Thyroid gland (tissue), 4 donors: ENCODE results near the gene TRIP4. TPM values are rescaled to one million over a fixed set of nuclear protein-coding genes. Genes with fewer than 3 reads are reported as not detected.

Experiments used
- DNase-seq, 2 donors: peaks; one replicate each; pipeline ENCODE4 v3.0.0-alpha.2; 2019
- H3K27ac ChIP-seq, 3 donors: fragments of 200-600 bp; sonication (generic); 1 replicate in 2 of 3; 2 replicates in 1 of 3; pipeline ENCODE4 v1.5.1; 2016 to 2019; ENCODE audit warnings: mild to moderate bottlenecking in 1 of 3, moderate library complexity in 1 of 3
- H3K27me3 ChIP-seq: fragments of 200-600 bp; sonication (generic); one replicate; pipeline ENCODE4 v1.5.1; 2019
- H3K36me3 ChIP-seq, 2 donors: fragments of 200-600 bp; sonication (generic); one replicate each; pipeline ENCODE4 v1.5.1; 2016 to 2019
- H3K4me1 ChIP-seq, 2 donors: fragments of 200-600 bp; sonication (generic); one replicate each; pipeline ENCODE4 v1.5.1; 2017 to 2019
- H3K4me3 ChIP-seq, 3 donors: fragments of 200-600 bp; sonication (generic); replicated peaks in 1 of 3; 1 replicate in 2 of 3; 2 replicates in 1 of 3; pipeline ENCODE4 v1.5.1; 2016; ENCODE audit warnings: mild to moderate bottlenecking in 1 of 3
- H3K9me3 ChIP-seq: fragments of 200-600 bp; sonication (generic); one replicate; pipeline ENCODE4 v1.5.1; 2017
- POLR2A ChIP-seq, 2 donors: fragments of 450-650 bp; IDR thresholded peaks; one replicate each; pipeline ENCODE4 v1.6.1; 2017; ENCODE audit warnings: antibody characterized with exemption in 2 of 2, mild to moderate bottlenecking in 2 of 2, moderate library complexity in 1 of 2
- WGBS, 2 donors: methylation state at CpG; one replicate each; pipeline ENCODE4 v1.1.5; 2017; 5-methylcytosine and 5-hydroxymethylcytosine counted together
- intact Hi-C: fragments of 100-400 bp; cut with DNase I; formaldehyde crosslinking; loops from one replicate; pipeline ENCODE4 v1.15.1; 2023
- total RNA-seq, 4 donors: library from RNA; depleted of rRNA; stranded (reverse); fragments of >200 nt; gene quantifications; one replicate each; pipeline ENCODE4 v1.2.3, GENCODE V29; 2016
- TF ChIP-seq, protein P1 (sequence below), 6 experiments: fragments of 200-600 bp in 3 of 6; fragments of 450-650 bp in 3 of 6; sonication (generic) in 3 of 6; IDR thresholded peaks; one replicate each; pipeline ENCODE4 v1.5.1; 2016 to 2019; ENCODE audit warnings: antibody characterized with exemption in 6 of 6, mild to moderate bottlenecking in 2 of 6, inconsistent platforms in 1 of 6, moderate library complexity in 1 of 6

The TRIP4 gene
- total RNA-seq, 4 donors from 2014 or later: 13.7 to 39.6 (median 21.7) TPM

DNA sequence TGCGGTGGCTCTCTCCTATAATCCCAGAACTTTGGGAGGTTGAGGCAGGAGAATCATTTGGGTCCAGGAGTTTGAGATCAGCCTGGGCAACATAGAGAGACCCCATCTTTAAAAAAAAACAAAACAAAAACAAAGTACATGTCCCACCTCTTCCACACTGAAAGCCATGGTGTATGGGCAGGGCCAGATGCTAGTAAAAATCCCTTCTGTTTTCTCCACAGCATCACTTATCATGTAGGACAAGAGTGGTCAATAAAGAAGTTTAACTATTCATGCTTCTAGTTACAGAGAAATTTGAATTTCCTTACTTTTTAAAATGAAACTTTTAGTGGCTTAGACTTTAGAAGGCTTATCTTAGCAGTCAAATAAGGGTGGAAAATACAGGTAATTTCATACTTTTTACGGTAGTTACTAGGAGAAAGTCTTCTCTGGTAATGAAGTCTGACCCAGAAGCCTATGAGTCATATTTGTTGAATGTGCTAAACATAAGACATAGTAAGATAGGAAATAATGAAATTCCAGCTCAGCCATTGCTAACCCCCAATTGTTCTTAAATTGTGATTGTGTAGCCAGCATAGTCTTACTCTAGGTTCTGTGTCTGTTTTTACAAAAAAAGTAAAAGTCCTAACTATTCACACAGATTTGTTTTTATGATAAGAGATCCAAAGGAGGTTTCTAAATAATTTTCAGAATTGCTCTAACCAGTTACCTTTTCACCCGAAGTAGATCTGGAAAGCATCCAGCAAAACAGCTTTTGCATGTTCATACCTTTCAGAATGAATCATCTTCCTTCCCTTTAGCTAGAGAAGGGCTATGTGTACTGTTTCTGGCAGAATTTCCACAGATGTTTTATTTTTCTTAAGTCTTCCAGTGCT is 56.3 kb downstream of the TRIP4 start:
- Histone ChIP-seq H3K27ac (peak overlapping the region; percentile 20 to 60 (median 46)), H3K36me3 (peaks cover 12 to 18% of the 10 kb centered on the region in 2 donors), H3K27me3 (no peaks in the 10 kb centered on the region), H3K4me1 (peaks cover 8 to 17% of the 10 kb centered on the region in 2 donors), H3K4me3 (no peak overlapping the region), H3K9me3 (no peaks in the 10 kb centered on the region)
- DNase-seq: no peak
- intact Hi-C loops: no loop called here
- no peak for TF ChIP-seq POLR2A (IDR thresholded peaks at IDR 0.05)
- TF ChIP-seq, protein P1, sequence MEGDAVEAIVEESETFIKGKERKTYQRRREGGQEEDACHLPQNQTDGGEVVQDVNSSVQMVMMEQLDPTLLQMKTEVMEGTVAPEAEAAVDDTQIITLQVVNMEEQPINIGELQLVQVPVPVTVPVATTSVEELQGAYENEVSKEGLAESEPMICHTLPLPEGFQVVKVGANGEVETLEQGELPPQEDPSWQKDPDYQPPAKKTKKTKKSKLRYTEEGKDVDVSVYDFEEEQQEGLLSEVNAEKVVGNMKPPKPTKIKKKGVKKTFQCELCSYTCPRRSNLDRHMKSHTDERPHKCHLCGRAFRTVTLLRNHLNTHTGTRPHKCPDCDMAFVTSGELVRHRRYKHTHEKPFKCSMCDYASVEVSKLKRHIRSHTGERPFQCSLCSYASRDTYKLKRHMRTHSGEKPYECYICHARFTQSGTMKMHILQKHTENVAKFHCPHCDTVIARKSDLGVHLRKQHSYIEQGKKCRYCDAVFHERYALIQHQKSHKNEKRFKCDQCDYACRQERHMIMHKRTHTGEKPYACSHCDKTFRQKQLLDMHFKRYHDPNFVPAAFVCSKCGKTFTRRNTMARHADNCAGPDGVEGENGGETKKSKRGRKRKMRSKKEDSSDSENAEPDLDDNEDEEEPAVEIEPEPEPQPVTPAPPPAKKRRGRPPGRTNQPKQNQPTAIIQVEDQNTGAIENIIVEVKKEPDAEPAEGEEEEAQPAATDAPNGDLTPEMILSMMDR (IDR thresholded peaks at IDR 0.05): no peak
- WGBS, 2 donors: 54 to 67% methylated on average over 3 of the region's 3 CpGs

- no peak for TF ChIP-seq POLR2A (IDR thresholded peaks at IDR 0.05)
- TF ChIP-seq, protein P1 (IDR thresholded peaks at IDR 0.05): no peak
- peak overlapping the region; percentile 7 to 60 (median 20) for H3K27ac ChIP-seq
- DNase-seq: no peak
- peaks cover 8 to 17% of the 10 kb centered on the region in 2 donors for H3K4me1 ChIP-seq
- intact Hi-C loops: no loop called here
- peaks cover 12 to 18% of the 10 kb centered on the region in 2 donors for H3K36me3 ChIP-seq
- no peaks in the 10 kb centered on the region for H3K27me3 ChIP-seq
- H3K4me3 ChIP-seq: no peak overlapping the region
- H3K9me3 ChIP-seq: no peaks in the 10 kb centered on the region
Measured at GRCh38 chr15:64444836-64445235, 57.2 kb downstream of the TRIP4 start.

DNA sequence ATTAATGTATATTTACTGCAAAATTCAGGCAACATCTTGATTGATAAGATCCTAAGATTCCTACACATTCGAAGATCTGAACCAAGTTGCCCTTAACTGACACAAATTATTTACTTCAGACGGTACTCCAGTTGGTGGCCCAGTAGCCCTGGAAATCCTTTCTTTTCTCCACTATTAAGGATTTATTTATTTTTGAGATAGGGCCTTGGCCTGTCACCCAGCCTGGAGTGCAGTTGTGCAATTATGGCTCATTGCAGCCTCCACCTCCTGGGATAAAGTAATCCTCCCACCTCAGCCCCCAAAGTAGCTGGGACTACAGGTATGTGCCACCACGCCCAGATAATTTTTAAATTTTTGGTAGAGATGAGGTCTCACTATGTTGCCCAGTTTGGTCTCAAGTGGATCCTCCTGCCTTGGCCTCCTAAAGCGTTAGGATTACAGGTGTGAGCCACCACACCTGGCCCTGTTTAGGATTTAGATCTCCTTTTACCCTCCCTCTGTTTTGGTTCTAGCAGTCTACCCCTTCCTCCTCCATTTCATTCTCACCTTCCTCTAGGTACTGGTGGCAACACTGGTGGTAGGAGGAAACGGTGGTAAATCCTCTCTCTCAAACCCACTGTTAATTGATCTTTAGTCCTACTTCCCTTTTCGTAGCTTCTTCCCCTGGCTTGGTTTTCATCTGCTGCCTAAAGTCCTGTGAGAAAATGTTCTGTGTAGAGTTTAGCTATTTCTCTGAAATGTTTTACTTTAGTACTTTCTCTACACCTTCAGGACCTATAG is 60.1 kb downstream of the TRIP4 start:
- no peaks in the 10 kb centered on the region for H3K9me3 ChIP-seq
- H3K36me3 ChIP-seq: peaks cover 12 to 18% of the 10 kb centered on the region in 2 donors
- H3K27ac ChIP-seq: no peak overlapping the region
- intact Hi-C loops: no loop called here
- no peak for DNase-seq
- H3K27me3 ChIP-seq: no peaks in the 10 kb centered on the region
- 96 to 97% methylated on average over 6 of the region's 6 CpGs for WGBS, 2 donors
- peaks cover 8 to 18% of the 10 kb centered on the region in 2 donors for H3K4me1 ChIP-seq
- H3K4me3 ChIP-seq: no peak overlapping the region
- TF ChIP-seq, protein P1 (IDR thresholded peaks at IDR 0.05): no peak
- no peak for TF ChIP-seq POLR2A (IDR thresholded peaks at IDR 0.05)

GRCh38 chr15:64452988-64453688 is 65.5 kb downstream of the TRIP4 start:
- Histone ChIP-seq H3K4me3 (no peak overlapping the region), H3K4me1 (peaks cover 4 to 19% of the 10 kb centered on the region in 2 donors), H3K36me3 (peaks cover under 1 to 6% of the 10 kb centered on the region in 2 donors), H3K27ac (no peak overlapping the region), H3K27me3 (no peaks in the 10 kb centered on the region), H3K9me3 (no peaks in the 10 kb centered on the region)
- intact Hi-C loops: no loop called here
- TF ChIP-seq POLR2A (IDR thresholded peaks at IDR 0.05): no peak
- TF ChIP-seq, protein P1 (IDR thresholded peaks at IDR 0.05): no peak
- 76 to 78% methylated on average over 6 of the region's 6 CpGs for WGBS, 2 donors
- DNase-seq: peak; percentile 74 to 81
